Measurements from ENCODE around the gene BUB1B.
A peak's percentile ranks its signal among the peaks of the same experiment; 100 is the strongest.
"Not testable (repeated sequence)": the region's sequence is repeated elsewhere in the genome, so short reads cannot be mapped to it uniquely, and the experiment has no call there.

The BUB1B gene

GRCh38 chr15:40115106-40115505, 45.8 kb upstream of the BUB1B start:
- not testable (repeated sequence) for H3K27me3 ChIP-seq (ENCODE audit: insufficient read depth, poor library complexity, severe bottlenecking); DNase-seq (ENCODE audit: low read depth in 1 of 2, low spot score in 1 of 2); H3K4me3 ChIP-seq (replicated peaks; ENCODE audit: insufficient read depth, low read length); H3K27ac ChIP-seq (replicated peaks)

- Histone ChIP-seq H3K27ac (replicated peaks) (peak overlapping the region; percentile 12; the same call in 1 of the 2 replicates), H3K27me3 (ENCODE audit: insufficient read depth, poor library complexity, severe bottlenecking) (no peaks in the 10 kb centered on the region), H3K4me3 (replicated peaks; ENCODE audit: insufficient read depth, low read length) (no peak overlapping the region)
- TF ChIP-seq CTCF (IDR thresholded peaks at IDR 0.05; ENCODE audit: insufficient read depth, low read length) (no peak), GABPA (IDR thresholded peaks at IDR 0.05; ENCODE audit: low read depth) (peak; percentile 58), POLR2AphosphoS5 (IDR thresholded peaks at IDR 0.05; ENCODE audit: low read depth) (peak; percentile 83), SPI1 (IDR thresholded peaks at IDR 0.05; ENCODE audit: borderline replicate concordance, low read depth) (peak; percentile 22; the same call in 1 of the 2 replicates)
- DNase-seq (ENCODE audit: low read depth in 1 of 2, low spot score in 1 of 2): peak; percentile 88 to 89
These were observed 45.2 kb upstream of the BUB1B start for GRCh38 chr15:40115670-40116093.

GRCh38 chr15:40118473-40118872, 42.4 kb upstream of the BUB1B start:
- Histone ChIP-seq H3K27me3 (ENCODE audit: insufficient read depth, poor library complexity, severe bottlenecking) (no peaks in the 10 kb centered on the region), H3K27ac (replicated peaks) (no peak overlapping the region), H3K4me3 (replicated peaks; ENCODE audit: insufficient read depth, low read length) (no peak overlapping the region)
- no peak for DNase-seq (ENCODE audit: low read depth in 1 of 2, low spot score in 1 of 2)
- no peak for TF ChIP-seq POLR2AphosphoS5 (IDR thresholded peaks at IDR 0.05; ENCODE audit: low read depth)
- TF ChIP-seq GABPA (IDR thresholded peaks at IDR 0.05; ENCODE audit: low read depth): no peak
- TF ChIP-seq CTCF (IDR thresholded peaks at IDR 0.05; ENCODE audit: insufficient read depth, low read length): no peak
- no peak for TF ChIP-seq REST (IDR thresholded peaks at IDR 0.05; ENCODE audit: insufficient replicate concordance, low read depth)
- TF ChIP-seq SPI1 (IDR thresholded peaks at IDR 0.05; ENCODE audit: borderline replicate concordance, low read depth): no peak

GRCh38 chr15:40121911-40122638, 38.8 kb upstream of the BUB1B start:
- TF ChIP-seq POLR2AphosphoS5 (IDR thresholded peaks at IDR 0.05; ENCODE audit: low read depth) (no peak), GABPA (IDR thresholded peaks at IDR 0.05; ENCODE audit: low read depth) (no peak), REST (IDR thresholded peaks at IDR 0.05; ENCODE audit: insufficient replicate concordance, low read depth) (no peak), SPI1 (IDR thresholded peaks at IDR 0.05; ENCODE audit: borderline replicate concordance, low read depth) (no peak), CTCF (IDR thresholded peaks at IDR 0.05; ENCODE audit: insufficient read depth, low read length) (no peak)
- Histone ChIP-seq H3K27ac (replicated peaks) (no peak overlapping the region), H3K4me3 (replicated peaks; ENCODE audit: insufficient read depth, low read length) (no peak overlapping the region), H3K27me3 (ENCODE audit: insufficient read depth, poor library complexity, severe bottlenecking) (no peaks in the 10 kb centered on the region)
- DNase-seq (ENCODE audit: low read depth in 1 of 2, low spot score in 1 of 2): no peak

- H3K4me3 ChIP-seq (replicated peaks; ENCODE audit: insufficient read depth, low read length); H3K27ac ChIP-seq (replicated peaks); DNase-seq (ENCODE audit: low read depth in 1 of 2, low spot score in 1 of 2); H3K27me3 ChIP-seq (ENCODE audit: insufficient read depth, poor library complexity, severe bottlenecking): not testable (repeated sequence)
These were observed 37.9 kb upstream of the BUB1B start for GRCh38 chr15:40122989-40123388.

GRCh38 chr15:40123863-40124262, 37.0 kb upstream of the BUB1B start:
- not testable (repeated sequence) for H3K27me3 ChIP-seq (ENCODE audit: insufficient read depth, poor library complexity, severe bottlenecking); H3K27ac ChIP-seq (replicated peaks); DNase-seq (ENCODE audit: low read depth in 1 of 2, low spot score in 1 of 2); H3K4me3 ChIP-seq (replicated peaks; ENCODE audit: insufficient read depth, low read length)

- not testable (repeated sequence) for H3K27me3 ChIP-seq (ENCODE audit: insufficient read depth, poor library complexity, severe bottlenecking); DNase-seq (ENCODE audit: low read depth in 1 of 2, low spot score in 1 of 2); H3K4me3 ChIP-seq (replicated peaks; ENCODE audit: insufficient read depth, low read length); H3K27ac ChIP-seq (replicated peaks)
These were observed 36.5 kb upstream of the BUB1B start for GRCh38 chr15:40124333-40124732.
